Measurements from ENCODE around the gene EHMT1.

- TF ChIP-seq CTCF (IDR thresholded peaks at IDR 0.05; ENCODE audit: insufficient read depth, low read depth, low read length) (peak; percentile 26), EZH2 (IDR thresholded peaks at IDR 0.05; ENCODE audit: insufficient read depth, low read length) (no peak)
These were observed 47.1 kb downstream of the EHMT1 start for GRCh38 chr9:137665697-137666512.

Data from astrocyte (in vitro differentiated cells and primary cell).